Loucy (cell line): ENCODE results near the gene PLA2G7.

Experiments used
- H2AFZ ChIP-seq: fragments of 200-600 bp; sonication (generic); 2 replicates; pipeline ENCODE4 v1.6.0; 2016; ENCODE audit warnings: antibody characterized with exemption, mild to moderate bottlenecking, low read length, moderate library complexity
- H3F3A ChIP-seq: fragments of 200-600 bp; 2 replicates; pipeline ENCODE4 v1.6.0; 2016; ENCODE audit warnings: antibody characterized with exemption, low read depth, mild to moderate bottlenecking
- H3K27me3 ChIP-seq: fragments of 200-600 bp; sonication (generic); 2 replicates; pipeline ENCODE4 v1.6.1; 2014; ENCODE audit warnings: low read length, mild to moderate bottlenecking; ENCODE audit not compliant: insufficient read depth, poor library complexity, severe bottlenecking
- H3K36me3 ChIP-seq: fragments of 200-600 bp; sonication (generic); 2 replicates; pipeline ENCODE4 v1.6.1; 2016; ENCODE audit warnings: low read length; ENCODE audit not compliant: insufficient read depth
- H3K4me1 ChIP-seq: fragments of 200-600 bp; sonication (generic); 2 replicates; pipeline ENCODE4 v1.5.1; 2014; ENCODE audit warnings: low read length, mild to moderate bottlenecking; ENCODE audit not compliant: insufficient read depth, poor library complexity, severe bottlenecking
- H3K4me2 ChIP-seq: fragments of 200-600 bp; sonication (generic); 2 replicates; pipeline ENCODE4 v1.6.0; 2014; ENCODE audit warnings: antibody characterized with exemption, low read length, low read depth, mild to moderate bottlenecking; ENCODE audit not compliant: poor library complexity, severe bottlenecking
- H3K4me3 ChIP-seq: fragments of 200-600 bp; sonication (generic); 2 replicates; pipeline ENCODE4 v1.5.1; 2014; ENCODE audit warnings: low read length, mild to moderate bottlenecking, mixed read lengths; ENCODE audit not compliant: poor library complexity, severe bottlenecking
- H3K79me2 ChIP-seq: fragments of 200-600 bp; sonication (generic); 2 replicates; pipeline ENCODE4 v1.6.1; 2014; ENCODE audit warnings: low read length; ENCODE audit not compliant: insufficient read depth
- H3K9ac ChIP-seq: fragments of 200-600 bp; sonication (generic); 2 replicates; pipeline ENCODE4 v1.6.0; 2014; ENCODE audit warnings: mild to moderate bottlenecking, low read depth, low read length, moderate library complexity; ENCODE audit not compliant: poor library complexity, severe bottlenecking
- H3K9me2 ChIP-seq: fragments of 200-600 bp; sonication (generic); replicated peaks from 2 replicates; pipeline ENCODE4 v1.6.1; 2016; ENCODE audit warnings: low read depth, low read length, mixed read lengths
- H3K9me3 ChIP-seq: fragments of 200-600 bp; sonication (generic); 2 replicates; pipeline ENCODE4 v1.6.1; 2014; ENCODE audit warnings: mild to moderate bottlenecking, antibody characterized with exemption, low read length, low read depth; ENCODE audit not compliant: insufficient read depth
- H4K20me1 ChIP-seq: fragments of 200-600 bp; sonication (generic); 2 replicates; pipeline ENCODE4 v1.6.0; 2014; ENCODE audit warnings: antibody characterized with exemption, low read length, mild to moderate bottlenecking; ENCODE audit not compliant: insufficient read depth, poor library complexity, severe bottlenecking
- CTCF ChIP-seq: fragments of 200-600 bp; sonication (generic); conservative IDR thresholded peaks from 2 replicates; pipeline ENCODE4 v1.5.1; 2014; ENCODE audit warnings: mild to moderate bottlenecking, antibody characterized with exemption, low read length
- EZH2phosphoT487 ChIP-seq: fragments of 200-600 bp; IDR thresholded peaks from 2 replicates; pipeline ENCODE4 v1.6.1; 2018; ENCODE audit warnings: antibody characterized with exemption, mild to moderate bottlenecking, moderate library complexity, borderline replicate concordance

Gene PLA2G7

GRCh38 chr6:46755865-46756264, 20.7 kb upstream of the PLA2G7 start:
- H3K27me3 ChIP-seq, result no peaks in the 10 kb centered on the region
- H3K4me1 ChIP-seq, result no peaks in the 10 kb centered on the region
- no peak overlapping the region for H3K9ac ChIP-seq
- no peaks in the 10 kb centered on the region for H3F3A ChIP-seq
- H2AFZ ChIP-seq, result no peak overlapping the region
- H3K9me3 ChIP-seq, result no peaks in the 10 kb centered on the region
- H3K4me2 ChIP-seq, result no peak overlapping the region
- H3K4me3 ChIP-seq, result no peak overlapping the region
- H3K36me3 ChIP-seq, result no peaks in the 10 kb centered on the region
- no peaks in the 10 kb centered on the region for H4K20me1 ChIP-seq
- H3K9me2 ChIP-seq, result no peaks in the 10 kb centered on the region
- TF ChIP-seq EZH2phosphoT487 (no peak), CTCF (no peak)
- H3K79me2 ChIP-seq, result no peaks in the 10 kb centered on the region

DNA sequence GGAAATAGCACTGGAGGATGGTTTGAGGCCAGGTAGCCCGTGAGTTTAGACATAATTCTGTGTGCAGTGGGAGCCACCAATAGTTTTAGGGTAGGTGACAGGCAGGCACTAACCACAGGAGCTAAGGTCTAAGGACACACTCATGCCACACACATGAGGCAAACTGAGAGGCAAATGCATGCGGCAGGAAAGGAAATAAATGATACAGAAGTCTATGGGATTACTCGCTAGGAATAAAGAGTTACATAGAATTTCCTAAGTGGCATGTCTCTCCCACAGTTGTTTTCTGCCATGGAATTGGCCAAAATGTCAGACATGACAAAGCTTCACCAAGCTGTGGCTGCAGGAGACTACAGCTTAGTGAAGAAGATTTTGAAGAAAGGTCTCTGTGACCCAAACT, 16.5 kb upstream of the PLA2G7 start:
- H3K9me2 ChIP-seq, result no peaks in the 10 kb centered on the region
- H3K9me3 ChIP-seq, result no peaks in the 10 kb centered on the region
- no peaks in the 10 kb centered on the region for H4K20me1 ChIP-seq
- no peak overlapping the region for H3K4me3 ChIP-seq
- H3K79me2 ChIP-seq, result no peaks in the 10 kb centered on the region
- H2AFZ ChIP-seq, result no peak overlapping the region
- H3K9ac ChIP-seq, result no peak overlapping the region
- no peaks in the 10 kb centered on the region for H3F3A ChIP-seq
- no peaks in the 10 kb centered on the region for H3K4me1 ChIP-seq
- H3K36me3 ChIP-seq, result no peaks in the 10 kb centered on the region
- H3K27me3 ChIP-seq, result no peaks in the 10 kb centered on the region
- no peak for TF ChIP-seq CTCF
- no peak for TF ChIP-seq EZH2phosphoT487
- no peak overlapping the region for H3K4me2 ChIP-seq

DNA sequence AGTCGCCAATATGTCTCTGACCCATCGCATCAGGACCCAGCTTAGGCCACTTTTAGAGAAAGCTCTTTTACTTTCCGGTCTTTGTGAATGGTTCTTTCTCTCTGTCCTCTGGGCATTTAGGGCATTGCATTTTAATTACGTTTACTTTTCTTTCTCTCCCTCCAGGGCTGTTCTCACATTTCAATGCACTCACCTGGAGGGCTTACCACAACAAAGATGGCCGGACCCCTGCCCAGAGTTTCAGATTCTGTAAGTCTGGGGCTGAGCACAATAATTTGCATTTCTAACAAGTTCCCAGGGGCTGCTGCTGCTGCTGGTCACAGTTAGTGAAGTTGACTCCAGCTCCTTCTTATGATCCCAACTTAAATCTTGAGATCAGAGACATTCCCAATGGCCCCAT, 14.6 kb upstream of the PLA2G7 start:
- Histone ChIP-seq H3K79me2 (no peaks in the 10 kb centered on the region), H3K9me3 (no peaks in the 10 kb centered on the region), H4K20me1 (no peaks in the 10 kb centered on the region), H3K36me3 (no peaks in the 10 kb centered on the region), H3K4me3 (no peak overlapping the region), H2AFZ (no peak overlapping the region), H3K9ac (no peak overlapping the region), H3K4me1 (no peaks in the 10 kb centered on the region), H3K9me2 (no peaks in the 10 kb centered on the region), H3F3A (no peaks in the 10 kb centered on the region), H3K4me2 (no peak overlapping the region), H3K27me3 (no peaks in the 10 kb centered on the region)
- TF ChIP-seq EZH2phosphoT487 (no peak), CTCF (no peak)
